NCI-H748 (cell line): Measurements from ENCODE around the gene PRL.
A peak's percentile ranks its signal among the peaks of the same experiment; 100 is the strongest.

Experiments used
- DNase-seq: peaks from one replicate; lab custom pipeline; 2025; ENCODE audit not compliant: unreplicated experiment; lab: John Stamatoyannopoulos, UW

Gene PRL

DNA sequence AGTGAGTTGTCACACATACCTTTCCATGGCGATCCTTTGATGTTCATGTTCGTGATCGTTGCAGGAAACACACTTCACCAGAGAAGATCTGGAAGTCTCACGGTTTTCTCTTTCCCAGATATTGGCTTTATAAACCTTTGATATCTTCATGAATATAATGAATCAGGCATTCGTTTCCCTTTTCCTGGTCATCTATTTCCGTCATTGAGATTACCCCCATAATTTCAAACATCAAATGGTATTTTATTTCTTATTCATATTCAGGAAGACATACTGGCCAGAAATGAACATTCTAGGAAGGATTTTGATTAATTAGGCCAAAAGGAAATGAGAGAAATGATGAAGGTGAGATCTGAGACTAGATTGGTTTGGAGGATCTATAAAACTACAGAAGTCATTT, at the start of gene PRL:
PRL (minus strand) TSS at position 101 of the 400 bp plus-strand sequence; CDS start at position 47, 54 bp downstream.
- no peak for DNase-seq

DNA sequence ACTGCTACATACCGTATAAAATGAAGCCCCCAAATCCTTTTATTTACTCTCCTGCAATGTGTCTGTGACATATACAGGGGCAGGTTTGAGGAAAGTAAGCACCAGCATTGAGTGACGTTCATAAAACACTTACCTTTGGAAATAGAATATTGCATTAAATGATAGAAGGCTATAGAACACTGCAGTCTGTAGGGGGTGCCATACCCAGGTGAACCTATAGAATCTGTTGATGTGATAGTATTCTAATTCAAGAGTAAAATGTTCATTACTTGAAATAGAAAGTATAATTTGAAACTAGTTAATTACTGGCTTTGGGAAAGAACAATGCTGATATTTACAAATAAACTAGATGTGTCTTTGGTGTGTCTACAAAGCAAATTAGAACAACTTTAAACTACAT, 47.0 kb upstream of the PRL start:
- DNase-seq, result peak; percentile 20

DNA sequence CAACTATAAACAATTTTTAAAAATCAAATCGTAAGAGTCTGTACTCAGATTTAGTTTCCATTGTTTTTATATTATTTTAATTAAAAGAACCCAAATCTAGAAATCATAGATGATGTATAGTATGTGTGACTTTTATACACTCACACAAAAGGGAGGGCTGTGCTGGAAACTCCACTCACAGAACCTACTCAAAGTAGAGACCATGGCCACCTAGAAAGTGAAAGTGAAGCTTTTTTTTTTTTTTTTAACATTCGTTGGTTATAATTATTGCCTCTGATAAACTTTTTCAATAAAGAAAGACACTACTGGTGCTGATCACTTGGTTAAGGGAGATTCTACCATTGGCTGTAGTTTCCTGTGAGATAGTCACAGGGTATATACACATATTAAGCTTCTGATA, 37.9 kb upstream of the PRL start:
- DNase-seq, result no peak

DNA sequence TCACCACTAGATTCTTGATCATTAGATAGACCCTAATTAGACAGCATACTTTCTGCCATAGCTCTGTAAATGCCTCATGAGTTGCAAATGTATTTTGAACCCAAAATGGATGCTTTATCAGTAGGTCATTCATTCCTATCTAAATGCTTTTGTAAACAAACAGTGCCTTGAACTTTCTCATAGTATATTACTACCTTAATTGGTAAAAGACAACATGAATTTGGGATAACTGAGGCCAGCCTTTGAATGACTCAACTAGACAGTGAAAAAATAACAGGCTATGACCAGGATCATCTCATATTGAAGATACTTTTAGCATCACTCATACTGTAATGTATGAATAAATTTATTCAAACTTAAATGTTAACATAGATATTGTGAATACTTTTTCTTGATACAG, 37.0 kb upstream of the PRL start:
- DNase-seq, result no peak

DNA sequence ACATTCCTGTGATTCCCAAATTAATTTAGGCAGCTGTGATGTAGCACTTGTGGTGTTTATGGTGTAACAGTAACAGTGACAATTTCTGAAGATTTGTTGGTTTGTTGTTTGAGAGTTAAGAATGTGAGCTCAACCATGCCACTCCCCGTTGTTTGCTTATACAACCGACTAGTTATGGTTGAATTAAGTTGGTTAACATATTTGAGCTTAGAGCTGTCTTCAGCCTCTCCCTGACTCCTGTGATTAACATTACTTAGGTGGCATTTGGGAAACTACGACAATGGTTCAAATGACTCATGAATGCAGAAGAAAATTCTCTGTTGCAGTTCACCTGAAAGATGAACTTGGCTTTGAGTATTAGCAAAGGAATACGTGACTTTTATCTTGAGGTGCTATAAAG, 35.9 kb upstream of the PRL start:
- no peak for DNase-seq

DNA sequence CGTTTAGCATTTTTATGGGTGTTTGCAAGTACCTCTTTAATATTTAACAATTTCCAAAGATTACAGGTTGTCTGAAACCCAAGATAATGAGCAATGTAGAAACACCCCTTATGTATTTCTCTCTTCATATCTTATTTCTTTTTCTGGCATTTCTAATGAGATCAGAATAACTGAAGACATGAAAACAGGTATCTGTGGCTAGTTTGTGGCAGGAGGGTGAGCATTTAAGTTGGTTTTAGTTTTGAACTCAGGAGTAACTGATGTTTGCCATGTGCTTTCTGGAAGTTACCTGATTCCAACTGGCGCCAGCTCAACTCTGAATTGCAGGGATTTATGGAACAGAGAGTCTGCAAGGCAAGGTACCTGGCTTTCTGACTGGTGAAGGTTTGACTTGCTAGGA, 35.4 kb upstream of the PRL start:
- DNase-seq, result no peak

DNA sequence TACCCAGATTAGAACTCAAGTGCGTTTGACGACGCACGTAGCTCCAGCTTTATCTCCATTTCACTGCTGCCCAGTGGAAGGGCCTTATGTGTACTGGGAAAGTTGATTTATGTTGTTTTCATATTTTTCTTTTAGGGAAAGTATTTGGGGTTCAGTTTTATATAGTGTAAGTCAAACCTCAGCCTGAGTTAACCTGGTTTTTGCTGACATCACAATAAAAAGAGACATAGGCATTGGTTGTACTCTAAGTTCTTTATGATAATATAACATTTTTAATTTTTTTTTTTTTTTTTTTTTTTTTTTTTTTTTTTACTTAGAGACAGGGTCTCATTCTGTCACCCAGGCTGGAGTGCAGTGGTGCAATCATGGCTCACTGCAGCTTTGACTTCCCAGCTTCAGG, 34.1 kb upstream of the PRL start:
- DNase-seq, result no peak

DNA sequence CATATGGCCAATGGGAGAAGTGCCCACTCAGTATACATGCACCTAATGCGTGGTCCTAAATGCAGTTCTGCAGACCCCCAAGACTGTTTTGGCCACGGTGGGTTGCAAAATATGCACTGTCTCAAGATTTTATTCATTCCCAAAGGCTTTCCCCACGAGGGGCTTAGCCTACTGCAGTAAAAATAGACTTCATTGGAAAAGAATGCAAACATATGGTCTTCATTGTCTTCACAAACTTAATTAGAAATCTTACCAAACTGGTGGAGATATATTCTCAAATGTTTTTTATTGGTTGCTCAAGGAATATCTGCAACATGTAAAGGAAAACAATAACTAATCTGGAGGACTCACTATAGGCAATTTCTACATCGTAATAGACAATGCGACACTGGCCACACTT, 31.6 kb upstream of the PRL start:
- no peak for DNase-seq

DNA sequence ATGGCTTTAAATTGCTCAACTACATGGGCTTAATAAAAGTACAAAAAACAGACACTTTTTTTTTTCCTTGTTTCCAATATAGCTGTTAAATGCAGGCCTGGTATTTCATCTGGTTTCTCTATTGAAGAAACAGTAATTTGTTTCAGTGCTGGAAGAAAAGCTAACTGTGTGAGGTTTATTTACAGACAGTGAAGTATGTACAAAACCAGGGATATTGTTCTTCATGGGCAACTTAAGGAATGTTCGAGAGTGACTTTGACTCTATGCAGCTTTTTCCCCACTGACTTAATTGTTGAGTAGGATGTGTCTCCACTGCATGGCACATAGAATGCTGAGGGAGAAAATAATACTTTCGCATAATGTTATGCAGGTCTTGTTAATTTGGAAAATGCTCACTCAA, 31.0 kb upstream of the PRL start:
- DNase-seq, result no peak

DNA sequence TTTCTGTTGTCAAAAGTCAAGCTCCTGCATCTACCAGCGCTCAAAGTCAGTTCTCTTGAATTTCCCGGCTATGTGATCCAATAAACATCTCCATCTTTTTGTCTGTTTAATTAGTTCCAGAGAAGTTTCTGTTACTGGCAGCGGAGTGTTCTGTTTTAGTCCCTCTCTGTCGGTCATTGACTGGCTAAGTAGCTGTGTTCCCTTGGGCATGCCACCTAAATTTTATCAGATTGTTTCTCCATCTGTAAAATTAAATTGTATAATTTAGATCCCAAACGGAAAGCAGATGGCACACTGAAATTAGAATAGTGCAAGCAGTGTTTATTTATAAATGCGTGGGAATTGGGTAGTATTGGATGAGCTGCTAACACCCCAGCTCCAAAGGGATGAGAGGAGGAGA, 29.7 kb upstream of the PRL start:
- DNase-seq, result no peak

DNA sequence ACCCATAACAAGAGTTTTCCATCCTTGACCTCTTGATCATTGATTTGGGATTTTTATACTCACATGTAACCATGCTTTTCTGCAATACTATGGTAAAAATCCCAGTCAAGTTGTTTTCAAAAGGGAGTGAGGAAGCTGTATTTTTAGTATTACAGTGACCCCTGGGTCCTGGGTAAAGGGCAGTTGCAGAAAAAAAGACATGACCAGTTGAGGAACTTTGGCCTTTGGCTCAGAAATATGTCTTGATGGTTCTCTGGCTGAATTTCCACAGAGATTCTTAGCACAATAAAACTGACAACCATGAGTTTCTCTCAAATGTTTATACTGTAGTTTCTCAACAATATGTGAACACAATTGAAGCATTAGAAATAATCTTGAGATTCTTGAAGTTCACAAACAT, 28.6 kb upstream of the PRL start:
- no peak for DNase-seq

DNA sequence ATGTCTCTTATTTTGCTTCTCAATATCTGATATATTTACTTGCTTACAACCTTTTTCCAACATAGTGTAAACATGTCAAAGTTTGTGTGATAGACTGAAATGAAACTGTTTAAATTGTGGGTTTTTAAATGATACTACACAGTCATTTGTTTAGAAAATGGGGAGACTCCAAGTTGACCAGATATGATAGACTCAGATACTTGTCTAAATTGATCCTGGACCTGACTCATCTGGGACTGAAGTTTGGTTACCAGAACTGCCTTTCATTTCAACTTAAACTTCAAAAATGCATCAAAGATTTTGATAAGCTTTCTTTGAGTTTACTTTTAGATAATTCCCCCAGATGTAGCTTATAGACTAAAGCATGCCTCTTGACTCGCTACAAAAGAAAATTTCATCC, 27.0 kb upstream of the PRL start:
- no peak for DNase-seq

DNA sequence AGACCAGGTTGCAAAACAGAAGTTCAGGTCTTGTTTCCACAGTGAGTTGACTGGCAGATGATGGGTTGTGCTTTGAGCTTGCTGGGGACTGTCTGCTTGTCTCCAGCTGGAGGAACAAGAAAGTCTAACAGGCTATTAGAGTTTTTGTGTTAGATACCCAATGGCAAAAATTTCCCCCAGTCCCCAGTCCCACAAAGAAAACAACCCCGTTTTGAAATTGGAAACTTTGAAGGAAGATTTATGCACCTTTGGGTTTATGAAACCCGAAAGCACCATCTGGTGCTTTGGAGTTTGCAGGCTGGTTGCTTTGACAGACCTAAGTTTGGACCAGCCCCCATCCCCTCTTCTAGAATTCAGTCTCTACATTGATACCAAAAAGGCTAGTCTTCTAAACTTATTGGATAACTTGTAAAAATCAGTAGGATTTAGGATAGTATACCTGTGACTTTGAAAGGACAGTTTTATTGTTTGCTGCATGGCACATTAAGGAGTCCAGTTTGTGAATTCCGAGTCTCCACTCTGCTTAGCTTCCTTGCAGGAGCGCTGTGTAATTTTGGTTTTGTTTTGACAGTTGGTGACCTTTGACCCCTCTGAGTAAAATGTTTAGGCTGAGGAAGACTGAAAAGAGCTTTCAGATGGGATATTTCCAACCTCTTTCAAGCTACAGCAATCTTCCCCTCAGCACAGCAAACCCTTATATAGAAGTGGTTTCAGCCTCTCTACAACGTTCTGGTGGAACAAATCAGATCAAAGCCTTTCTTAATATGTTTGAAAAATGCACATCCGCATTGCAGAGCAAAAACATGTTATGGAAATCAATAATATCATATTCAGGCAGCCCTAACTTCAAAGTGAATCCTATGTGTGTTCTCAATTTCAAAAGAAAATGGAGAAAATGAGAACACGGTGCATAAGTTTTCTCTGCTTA, 25.5 kb upstream of the PRL start:
- no peak for DNase-seq

DNA sequence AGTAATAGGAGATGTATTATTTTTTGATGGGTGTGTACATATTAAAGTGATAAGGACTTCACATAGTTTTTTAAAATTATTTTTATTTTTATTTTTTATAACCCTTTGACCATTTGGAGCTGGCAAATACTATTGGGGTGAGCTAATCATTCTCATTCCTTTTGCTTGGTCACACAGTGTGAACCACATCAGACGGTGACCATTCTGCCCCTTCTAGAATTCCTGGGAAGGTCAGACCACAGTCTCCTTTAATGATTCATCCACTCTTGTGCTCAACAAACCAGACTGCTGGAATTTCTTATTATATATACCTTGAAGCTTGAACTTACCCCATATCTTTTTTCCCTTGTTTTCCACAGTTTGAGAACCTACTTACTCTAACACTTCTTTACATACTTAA, 23.9 kb upstream of the PRL start:
- DNase-seq, result no peak

DNA sequence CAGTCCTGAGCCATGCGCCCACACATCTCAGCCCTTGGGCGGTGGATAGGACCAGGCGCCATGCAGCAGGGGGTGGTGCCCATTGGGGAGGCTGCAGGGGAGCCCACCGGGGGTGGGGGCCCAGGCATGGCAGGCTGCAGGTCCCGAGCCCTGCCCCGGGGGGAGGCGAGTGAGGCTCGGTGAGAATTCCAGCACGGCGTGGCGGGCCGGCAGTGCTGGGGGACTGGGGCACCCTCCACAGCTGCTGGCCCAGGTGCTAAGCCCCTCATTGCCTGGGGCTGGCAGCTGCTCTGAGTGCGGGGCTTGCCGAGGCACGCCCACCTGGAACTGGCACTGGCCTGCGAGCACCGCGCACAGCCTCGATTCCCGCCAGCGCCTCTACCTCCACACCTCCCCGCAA, 21.6 kb upstream of the PRL start:
- DNase-seq, result no peak

DNA sequence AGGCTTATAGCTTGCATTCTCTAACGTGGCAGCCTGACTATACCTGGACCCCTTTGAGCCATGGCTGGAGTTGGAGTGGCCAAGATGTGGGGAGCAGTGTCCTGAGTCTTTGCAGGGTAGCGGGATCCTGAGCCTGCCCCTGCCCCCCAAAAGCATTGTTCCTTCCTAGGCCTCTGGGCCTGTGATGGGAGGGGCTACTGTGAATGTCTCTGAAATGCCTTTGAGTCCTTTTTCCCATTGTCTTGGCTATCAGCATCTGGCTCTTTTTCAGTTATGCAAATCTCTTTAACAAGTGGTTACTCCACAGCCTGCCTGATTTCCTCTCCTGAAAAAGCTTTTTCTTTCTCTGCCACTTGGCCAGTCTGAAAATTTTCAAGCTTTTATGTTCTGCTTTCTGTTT, 17.0 kb upstream of the PRL start:
- no peak for DNase-seq

DNA sequence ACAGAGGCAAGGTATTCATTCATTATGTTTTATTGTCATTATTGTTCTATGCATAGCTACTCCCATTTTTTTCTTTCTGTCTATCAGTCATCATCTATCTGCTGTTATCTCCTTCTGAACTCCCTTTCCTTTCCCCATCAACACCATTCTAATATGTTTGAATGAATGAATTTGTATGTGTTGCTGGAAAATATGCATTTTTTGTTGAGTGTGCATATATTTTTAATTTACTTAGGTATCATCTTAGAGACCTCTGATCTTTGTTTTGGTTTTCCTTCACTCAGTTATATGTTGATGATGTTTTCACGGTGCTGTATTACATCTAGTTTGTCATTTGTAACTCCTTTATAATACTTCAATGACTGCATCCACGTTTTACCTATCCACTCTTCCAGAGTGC, 12.1 kb upstream of the PRL start:
- no peak for DNase-seq

DNA sequence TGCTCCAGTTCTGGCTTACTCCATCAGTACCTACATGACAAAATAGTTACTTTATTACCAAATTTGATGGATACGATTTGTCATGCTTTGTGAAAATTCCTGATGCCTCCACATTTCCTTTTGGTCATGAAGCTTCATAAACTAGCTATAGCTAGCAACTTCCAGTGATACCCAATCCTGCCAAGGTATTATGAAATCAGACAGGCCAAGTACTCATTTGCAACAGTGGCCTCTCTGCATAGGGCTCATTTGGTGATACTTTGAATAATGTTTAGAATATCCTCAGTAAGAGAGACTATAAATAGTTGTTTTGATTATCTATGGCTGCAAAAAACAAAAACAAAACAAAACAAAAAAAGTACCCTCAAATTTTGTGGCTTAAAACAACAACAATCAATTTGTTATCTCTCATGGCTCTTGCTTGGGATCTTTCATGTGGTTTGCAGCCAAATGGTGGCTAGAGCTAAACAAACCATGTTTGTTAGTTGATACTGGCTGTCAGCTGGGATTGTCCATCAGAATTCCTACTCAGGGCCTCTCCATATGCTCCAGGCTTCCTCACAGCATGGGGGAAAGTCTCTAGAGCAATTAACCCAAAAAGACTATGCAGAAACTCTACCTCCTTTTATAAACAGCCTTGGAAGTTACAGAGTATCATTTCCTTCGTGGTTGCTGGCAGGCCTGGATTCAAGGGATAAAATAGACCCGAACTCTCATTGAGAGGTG, 10.1 kb upstream of the PRL start:
- DNase-seq, result no peak

DNA sequence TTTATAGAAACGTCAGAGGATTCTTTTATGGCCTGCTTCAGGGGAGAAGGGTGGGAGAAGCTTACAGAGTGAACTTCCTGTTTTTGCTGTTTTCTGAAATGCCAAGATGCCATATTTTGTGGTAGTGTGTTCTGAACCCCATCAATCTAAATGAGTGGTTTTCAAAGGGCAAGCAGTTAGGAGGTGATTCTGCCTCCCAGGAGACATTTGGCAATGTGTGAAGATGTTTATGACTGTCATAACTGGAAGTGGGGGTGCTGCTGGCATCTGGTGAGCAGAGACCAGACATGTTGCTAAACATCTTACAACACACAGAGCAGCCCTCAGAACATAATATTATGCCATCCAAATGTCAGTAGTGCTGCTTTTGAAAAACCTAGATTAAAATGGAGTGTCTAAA, 6.0 kb upstream of the PRL start:
- no peak for DNase-seq

DNA sequence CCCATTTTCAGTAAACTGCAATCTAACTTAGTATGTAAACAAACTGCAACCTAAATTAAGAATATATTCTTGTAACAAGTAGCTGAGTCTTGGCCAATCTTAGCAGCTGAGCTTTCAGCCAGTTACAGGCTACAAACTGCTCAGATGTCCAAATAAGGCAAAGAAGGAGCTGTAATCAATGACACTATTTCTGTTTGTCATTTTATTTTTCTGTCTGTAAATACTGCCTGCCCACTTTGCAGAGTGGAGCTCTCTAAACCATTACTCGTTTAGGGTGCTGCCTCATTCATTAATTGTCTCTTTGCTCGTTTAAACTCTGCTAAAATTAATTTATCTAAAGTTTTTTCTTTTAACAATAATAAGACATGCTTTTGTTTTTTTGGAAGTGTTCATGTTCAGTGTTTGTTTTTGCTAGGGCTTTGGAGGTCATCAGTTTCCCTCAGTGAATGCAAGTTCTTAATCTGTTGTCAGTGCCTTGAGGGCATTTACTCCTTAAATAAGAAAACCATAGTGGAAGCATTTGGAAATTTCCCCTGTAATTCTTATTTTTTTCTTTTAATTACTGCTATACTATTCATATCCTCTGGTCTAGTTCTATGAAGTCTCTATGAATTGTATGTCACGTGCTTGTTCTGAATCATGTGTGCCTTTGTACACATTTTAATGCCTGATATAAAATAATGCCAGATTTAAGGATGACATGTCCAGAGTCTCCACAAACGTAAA, 3.6 kb upstream of the PRL start:
- no peak for DNase-seq

DNA sequence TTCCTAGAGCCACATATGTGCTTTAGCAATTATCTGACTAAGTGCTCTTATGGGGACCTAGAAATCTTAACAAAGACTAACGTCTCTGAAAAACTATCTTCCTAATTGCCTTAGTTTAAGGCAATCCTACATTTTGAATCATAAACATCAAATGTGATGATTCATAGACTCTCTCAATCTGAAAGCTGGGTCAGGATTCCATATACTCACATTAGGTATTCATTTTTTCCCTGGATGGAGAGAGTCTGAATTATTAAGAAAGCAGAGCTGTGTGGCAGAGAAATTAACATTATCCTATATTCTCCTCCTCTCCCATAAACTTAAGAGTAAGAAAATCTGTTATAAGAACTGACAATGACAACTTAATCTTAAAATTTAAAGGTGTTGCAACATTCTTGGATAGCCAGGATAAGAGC, 1.6 kb upstream of the PRL start:
- no peak for DNase-seq

DNA sequence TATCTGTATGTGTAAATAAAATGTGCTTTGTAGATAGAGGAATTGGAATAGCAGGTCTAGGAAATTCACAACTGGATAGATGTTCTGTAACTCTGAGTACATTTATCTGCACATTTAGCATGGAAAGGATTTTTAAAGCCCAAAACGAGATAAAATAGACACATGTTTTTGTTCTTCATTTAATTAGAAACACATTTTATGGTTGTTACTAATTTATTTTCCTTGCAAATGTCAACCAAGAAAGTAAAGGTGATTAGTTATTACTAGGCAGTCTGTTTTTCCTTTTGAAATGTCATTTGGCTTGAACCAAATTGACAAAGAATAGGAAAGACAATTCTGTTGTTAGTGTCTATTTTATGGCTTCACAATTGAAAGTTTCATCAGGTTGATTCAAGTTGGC, 769 bp downstream of the PRL start:
- no peak for DNase-seq
